Uterus (tissue), 4 donors: ENCODE results near the gene GRK3. TPM values are rescaled to one million over a fixed set of nuclear protein-coding genes. Genes with fewer than 3 reads are reported as not detected.

Source experiments
- DNase-seq, 2 donors: peaks; one replicate each; pipeline ENCODE4 v3.0.0-alpha.2; 2019 to 2020
- H3K27ac ChIP-seq, 2 donors: fragments of 200-600 bp; sonication (generic); 1 replicate in 1 of 2; 2 replicates in 1 of 2; pipeline ENCODE4 v1.5.1; 2016 to 2018
- H3K27me3 ChIP-seq, 2 donors: fragments of 200-600 bp; sonication (generic); one replicate each; pipeline ENCODE4 v1.5.1; 2018 to 2019; ENCODE audit warnings: control low read depth in 1 of 2
- H3K36me3 ChIP-seq, 2 donors: fragments of 200-600 bp; sonication (generic); one replicate each; pipeline ENCODE4 v1.5.1; 2019; ENCODE audit warnings: control low read depth in 1 of 2
- H3K4me1 ChIP-seq, 2 donors: fragments of 200-600 bp; sonication (generic); one replicate each; pipeline ENCODE4 v1.5.1; 2018 to 2019; ENCODE audit warnings: control low read depth in 1 of 2
- H3K4me3 ChIP-seq, 2 donors: fragments of 200-600 bp; sonication (generic); 1 replicate in 1 of 2; 2 replicates in 1 of 2; pipeline ENCODE4 v1.5.1; 2018 to 2019; ENCODE audit warnings: mild to moderate bottlenecking in 1 of 2
- H3K9me3 ChIP-seq, 2 donors: fragments of 200-600 bp; sonication (generic); one replicate each; pipeline ENCODE4 v1.5.1; 2019; ENCODE audit warnings: control low read depth in 1 of 2
- CTCF ChIP-seq, 4 experiments: fragments of 200-600 bp in 2 of 4; fragments of 450-650 bp in 2 of 4; sonication (generic) in 2 of 4; IDR thresholded peaks; one replicate each; pipeline ENCODE4 v1.5.1; 2016 to 2019; ENCODE audit warnings: antibody characterized with exemption in 4 of 4, mild to moderate bottlenecking in 2 of 4, moderate library complexity in 1 of 4
- POLR2A ChIP-seq, 2 donors: fragments of 450-650 bp; IDR thresholded peaks; one replicate each; pipeline ENCODE4 v1.6.1; 2016; ENCODE audit warnings: antibody characterized with exemption in 2 of 2, mild to moderate bottlenecking in 1 of 2, moderate library complexity in 1 of 2
- intact Hi-C: fragments of 100-400 bp; cut with DNase I; formaldehyde crosslinking; loops from one replicate; pipeline ENCODE4 v1.15.1; 2023; ENCODE audit warnings: low total_unique reads
- total RNA-seq, 4 donors: library from RNA; depleted of rRNA in 3 of 4; stranded (reverse); fragments of >200 nt in 3 of 4; gene quantifications; one replicate each; pipeline versions ENCODE4 v1.1.0 to v1.2.4, GENCODE V29; 2014 to 2023
- donor health status: DM: yes; HTN: yes; CAD: no.

The GRK3 gene
- total RNA-seq, 4 donors from 2014 or later, result 1.3 to 15.8 (median 8.9) TPM

GRCh38 chr22:25748140-25748539 is 183.7 kb downstream of the GRK3 start:
- intact Hi-C loops, result no loop called here
- Histone ChIP-seq H3K27me3 (no peaks in the 10 kb centered on the region), H3K4me1 (no peaks in the 10 kb centered on the region), H3K36me3 (no peaks in the 10 kb centered on the region), H3K27ac (no peak overlapping the region), H3K9me3 (no peaks in the 10 kb centered on the region), H3K4me3 (no peak overlapping the region)
- DNase-seq, result no peak
- no peak for TF ChIP-seq POLR2A (IDR thresholded peaks at IDR 0.05)
- TF ChIP-seq CTCF (IDR thresholded peaks at IDR 0.05), result no peak

DNA sequence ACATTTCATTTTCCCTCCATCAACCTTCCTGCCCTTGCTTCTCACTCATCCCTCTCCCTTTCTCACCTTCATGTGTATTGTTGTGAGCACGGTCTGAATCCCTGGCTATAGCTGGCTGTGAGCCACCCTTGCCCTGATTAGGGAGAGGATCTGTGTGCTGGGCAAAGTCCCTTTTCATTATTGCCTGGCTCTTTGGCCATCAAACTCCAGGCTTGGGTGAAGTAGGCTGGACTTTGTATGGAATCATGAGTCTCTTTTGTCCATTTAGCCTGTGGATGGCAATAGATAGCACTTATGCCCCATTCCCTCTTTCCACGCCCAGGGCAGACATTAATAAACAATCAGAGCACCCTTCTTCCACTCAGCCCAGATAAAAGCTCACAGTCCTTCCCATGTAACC is 184.2 kb downstream of the GRK3 start:
- TF ChIP-seq CTCF (IDR thresholded peaks at IDR 0.05) (no peak), POLR2A (IDR thresholded peaks at IDR 0.05) (no peak)
- Histone ChIP-seq H3K27me3 (no peaks in the 10 kb centered on the region), H3K4me1 (no peaks in the 10 kb centered on the region), H3K27ac (no peak overlapping the region), H3K36me3 (no peaks in the 10 kb centered on the region), H3K9me3 (no peaks in the 10 kb centered on the region), H3K4me3 (no peak overlapping the region)
- DNase-seq, result no peak
- intact Hi-C loops, result no loop called here

- Histone ChIP-seq H3K4me3 (no peak overlapping the region), H3K36me3 (no peaks in the 10 kb centered on the region), H3K27ac (no peak overlapping the region), H3K4me1 (no peaks in the 10 kb centered on the region), H3K9me3 (no peaks in the 10 kb centered on the region), H3K27me3 (no peaks in the 10 kb centered on the region)
- DNase-seq, result no peak
- TF ChIP-seq POLR2A (IDR thresholded peaks at IDR 0.05) (no peak), CTCF (IDR thresholded peaks at IDR 0.05) (no peak)
- intact Hi-C loops, result no loop called here
These were observed 185.1 kb downstream of the GRK3 start for GRCh38 chr22:25749420-25750169.

DNA sequence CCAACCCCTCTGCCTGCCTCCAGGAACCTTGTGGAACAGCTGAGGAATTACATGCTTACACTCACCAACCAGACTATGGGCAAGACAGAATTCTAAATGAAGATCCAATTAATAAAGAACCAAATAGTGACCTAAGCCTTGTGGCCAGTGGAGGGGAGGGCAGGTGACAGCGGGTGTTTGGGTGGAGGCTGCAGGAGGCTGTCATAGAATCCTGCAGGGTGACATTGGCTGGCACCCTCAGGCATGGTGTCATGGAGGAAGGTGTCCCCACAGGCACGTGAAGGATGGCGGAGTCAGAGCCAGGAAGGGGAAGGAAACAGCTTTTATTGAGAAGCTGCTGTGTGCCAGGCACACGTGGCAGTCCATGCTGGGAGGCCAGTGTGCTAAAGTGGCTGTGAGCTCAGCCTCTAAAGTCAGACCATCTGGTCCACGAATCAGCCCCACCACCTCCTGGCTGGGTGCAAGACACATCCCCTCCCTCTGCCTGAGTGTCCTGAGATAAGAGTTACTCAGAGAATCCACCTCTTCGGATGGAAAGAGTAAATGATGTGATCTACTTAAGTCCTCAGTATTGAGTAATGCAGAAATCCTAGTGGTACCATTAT is 186.2 kb downstream of the GRK3 start:
- Histone ChIP-seq H3K4me1 (no peaks in the 10 kb centered on the region), H3K27me3 (no peaks in the 10 kb centered on the region), H3K36me3 (no peaks in the 10 kb centered on the region), H3K27ac (no peak overlapping the region), H3K9me3 (no peaks in the 10 kb centered on the region), H3K4me3 (no peak overlapping the region)
- no peak for DNase-seq
- intact Hi-C loops, result no loop called here
- no peak for TF ChIP-seq CTCF (IDR thresholded peaks at IDR 0.05)
- TF ChIP-seq POLR2A (IDR thresholded peaks at IDR 0.05), result no peak

DNA sequence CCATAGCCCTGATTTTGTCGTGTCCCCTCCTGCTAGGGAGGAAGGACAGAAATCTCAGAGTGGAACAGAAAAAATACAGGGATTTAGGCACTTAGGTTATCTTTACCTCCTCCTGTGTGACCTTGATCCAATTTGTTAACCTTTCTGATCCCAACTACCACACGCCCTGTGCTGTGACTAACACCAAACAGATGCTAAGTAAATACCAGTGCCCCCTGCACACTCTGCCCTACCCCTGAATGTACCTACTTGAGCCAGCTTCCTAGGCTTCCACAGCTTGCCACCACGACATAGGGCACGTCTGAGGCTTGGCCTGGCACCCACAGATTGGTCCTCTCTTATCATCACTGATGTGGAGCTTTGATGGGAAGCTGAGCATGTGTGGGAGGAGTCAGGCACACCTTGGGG is 186.7 kb downstream of the GRK3 start:
- H3K27ac ChIP-seq, result no peak overlapping the region
- H3K36me3 ChIP-seq, result no peaks in the 10 kb centered on the region
- H3K4me1 ChIP-seq, result no peaks in the 10 kb centered on the region
- no peaks in the 10 kb centered on the region for H3K27me3 ChIP-seq
- H3K4me3 ChIP-seq, result no peak overlapping the region
- no peak for DNase-seq
- no peaks in the 10 kb centered on the region for H3K9me3 ChIP-seq
- TF ChIP-seq POLR2A (IDR thresholded peaks at IDR 0.05) (no peak), CTCF (IDR thresholded peaks at IDR 0.05) (no peak)
- intact Hi-C loops, result no loop called here
